Prostate gland (tissue), 2 donors: ENCODE results near the gene NLGN4X. TPM values are rescaled to one million over a fixed set of nuclear protein-coding genes. Genes with fewer than 3 reads are reported as not detected.

Experiments used
- DNase-seq: peaks from one replicate; pipeline ENCODE4 v3.0.0-alpha.2; 2019; ENCODE audit warnings: low spot score
- H3K27ac ChIP-seq, 2 donors: fragments of 200-600 bp; sonication (generic); 2 replicates each; pipeline ENCODE4 v1.5.1; 2017 to 2019
- H3K27me3 ChIP-seq: fragments of 200-600 bp; sonication (generic); replicated peaks from 2 replicates; pipeline ENCODE4 v1.5.1; 2019; ENCODE audit not compliant: insufficient read depth
- H3K36me3 ChIP-seq, 2 donors: fragments of 200-600 bp; sonication (generic); 1 replicate in 1 of 2; 2 replicates in 1 of 2; pipeline versions ENCODE4 v1.5.1 to v1.8.1; 2017 to 2019
- H3K4me1 ChIP-seq: fragments of 200-600 bp; sonication (generic); replicated peaks from 2 replicates; pipeline ENCODE4 v1.5.1; 2019
- H3K4me3 ChIP-seq, 2 donors: fragments of 200-600 bp; sonication (generic); 2 replicates each; pipeline ENCODE4 v1.5.1; 2017 to 2019
- H3K9me3 ChIP-seq: fragments of 200-600 bp; sonication (generic); 2 replicates; pipeline ENCODE4 v1.5.1; 2017
- POLR2A ChIP-seq: fragments of 450-650 bp; IDR thresholded peaks from one replicate; pipeline ENCODE4 v1.6.1; 2016; ENCODE audit warnings: antibody characterized with exemption, mild to moderate bottlenecking
- POLR2AphosphoS5 ChIP-seq: sonication (generic); formaldehyde crosslinking; IDR thresholded peaks from one replicate; pipeline ENCODE4 v1.6.1; 2017; ENCODE audit warnings: antibody characterized with exemption
- WGBS: methylation state at CpG from one replicate; pipeline ENCODE4 v1.1.5; 2018; 5-methylcytosine and 5-hydroxymethylcytosine counted together
- intact Hi-C: fragments of 100-400 bp; cut with DNase I; formaldehyde crosslinking; loops from one replicate; pipeline ENCODE4 v1.14.2; 2022
- total RNA-seq, 2 donors: library from RNA; depleted of rRNA; stranded (reverse); fragments of >200 nt; gene quantifications; one replicate each; pipeline ENCODE4 v1.1.0, GENCODE V29; 2016
- TF ChIP-seq, protein P1 (sequence below), 4 experiments: fragments of 200-600 bp in 2 of 4; fragments of 450-650 bp in 2 of 4; sonication (generic) in 2 of 4; IDR thresholded peaks; 1 replicate in 3 of 4; 2 replicates in 1 of 4; pipeline ENCODE4 v1.5.1; 2016 to 2019; ENCODE audit warnings: antibody characterized with exemption in 4 of 4, mild to moderate bottlenecking in 2 of 4, moderate library complexity in 2 of 4

Gene NLGN4X
- total RNA-seq = 10 to 100 TPM in 1 of 2 donors, under 1 TPM in 1; 0.36 to 13.2 TPM

DNA sequence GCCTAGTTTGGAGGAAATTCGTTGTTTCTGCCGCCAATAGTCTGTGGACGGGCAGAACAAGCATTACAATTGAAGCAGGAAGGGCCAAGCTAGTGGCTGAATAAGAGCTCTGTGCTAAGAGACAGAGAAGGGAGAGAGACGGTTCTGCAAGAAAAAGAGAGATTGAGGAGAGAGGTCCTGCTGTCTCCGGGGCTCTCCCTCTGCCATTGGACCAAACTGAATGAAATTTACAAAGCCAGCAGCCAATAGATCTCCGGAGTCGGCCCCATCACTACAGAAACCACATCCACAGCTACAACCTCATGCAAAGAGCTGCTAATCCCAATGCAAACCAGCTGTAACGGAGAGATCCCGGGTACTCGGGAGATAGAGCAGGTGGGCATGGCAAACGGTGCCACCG lies at the start of gene NLGN4X:
Gene NLGN4X, minus strand, starts transcription at position 148 of the 400 bp plus-strand sequence. CDS start 77,401 bp downstream, outside the sequence.
- H3K9me3 ChIP-seq = no peaks in the 10 kb centered on the region
- H3K36me3 ChIP-seq = no peaks in the 10 kb centered on the region
- H3K4me1 ChIP-seq = no peaks in the 10 kb centered on the region
- TF ChIP-seq, protein P1, sequence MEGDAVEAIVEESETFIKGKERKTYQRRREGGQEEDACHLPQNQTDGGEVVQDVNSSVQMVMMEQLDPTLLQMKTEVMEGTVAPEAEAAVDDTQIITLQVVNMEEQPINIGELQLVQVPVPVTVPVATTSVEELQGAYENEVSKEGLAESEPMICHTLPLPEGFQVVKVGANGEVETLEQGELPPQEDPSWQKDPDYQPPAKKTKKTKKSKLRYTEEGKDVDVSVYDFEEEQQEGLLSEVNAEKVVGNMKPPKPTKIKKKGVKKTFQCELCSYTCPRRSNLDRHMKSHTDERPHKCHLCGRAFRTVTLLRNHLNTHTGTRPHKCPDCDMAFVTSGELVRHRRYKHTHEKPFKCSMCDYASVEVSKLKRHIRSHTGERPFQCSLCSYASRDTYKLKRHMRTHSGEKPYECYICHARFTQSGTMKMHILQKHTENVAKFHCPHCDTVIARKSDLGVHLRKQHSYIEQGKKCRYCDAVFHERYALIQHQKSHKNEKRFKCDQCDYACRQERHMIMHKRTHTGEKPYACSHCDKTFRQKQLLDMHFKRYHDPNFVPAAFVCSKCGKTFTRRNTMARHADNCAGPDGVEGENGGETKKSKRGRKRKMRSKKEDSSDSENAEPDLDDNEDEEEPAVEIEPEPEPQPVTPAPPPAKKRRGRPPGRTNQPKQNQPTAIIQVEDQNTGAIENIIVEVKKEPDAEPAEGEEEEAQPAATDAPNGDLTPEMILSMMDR (IDR thresholded peaks at IDR 0.05) = no peak
- TF ChIP-seq POLR2A = no peak
- no peak for TF ChIP-seq POLR2AphosphoS5
- intact Hi-C loops = no loop called here
- no peak for DNase-seq
- no peaks in the 10 kb centered on the region for H3K27me3 ChIP-seq
- no peak within 1 kb of the TSS for H3K27ac ChIP-seq
- H3K4me3 ChIP-seq = no peak within 1 kb of the TSS
- WGBS = under 1% methylated on average over 12 of the region's 12 CpGs

DNA sequence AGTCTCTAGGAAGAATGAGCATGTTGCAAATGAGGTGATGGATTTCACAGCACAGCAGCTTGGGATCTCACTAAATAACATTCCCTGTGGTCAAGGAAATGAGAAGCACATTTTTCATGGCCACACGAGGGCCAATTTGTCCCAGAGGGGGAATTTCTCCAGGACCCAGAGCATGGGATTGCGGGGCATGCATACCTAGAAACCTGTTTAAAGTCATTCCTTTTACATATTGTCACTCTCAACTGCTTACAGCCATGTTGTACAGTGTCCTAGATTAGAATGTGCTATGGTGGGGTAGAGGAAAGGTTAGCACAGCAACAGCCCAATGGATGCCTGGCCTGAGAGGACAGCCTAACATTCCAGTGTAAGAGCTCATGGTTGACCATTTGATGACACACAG lies 37.4 kb upstream of the NLGN4X start:
- no peak for DNase-seq
- intact Hi-C loops = no loop called here
- no peaks in the 10 kb centered on the region for H3K36me3 ChIP-seq
- no peaks in the 10 kb centered on the region for H3K27me3 ChIP-seq
- H3K4me3 ChIP-seq = no peak overlapping the region
- H3K9me3 ChIP-seq = no peaks in the 10 kb centered on the region
- H3K4me1 ChIP-seq = no peaks in the 10 kb centered on the region
- no peak overlapping the region for H3K27ac ChIP-seq
- WGBS = 64% methylated on average over 2 of the region's 2 CpGs
- TF ChIP-seq, protein P1 (IDR thresholded peaks at IDR 0.05) = no peak
- TF ChIP-seq POLR2A = no peak
- no peak for TF ChIP-seq POLR2AphosphoS5

- no peak for DNase-seq
- intact Hi-C loops = no loop called here
- WGBS = 64% methylated on average over 3 of the region's 3 CpGs
- Histone ChIP-seq H3K27ac (no peak overlapping the region), H3K27me3 (no peaks in the 10 kb centered on the region), H3K36me3 (no peaks in the 10 kb centered on the region), H3K4me3 (no peak overlapping the region), H3K9me3 (no peaks in the 10 kb centered on the region), H3K4me1 (no peaks in the 10 kb centered on the region)
- TF ChIP-seq, protein P1 (IDR thresholded peaks at IDR 0.05) = no peak
- no peak for TF ChIP-seq POLR2A
- no peak for TF ChIP-seq POLR2AphosphoS5
Measured at GRCh38 chrX:6262959-6263358, 34.3 kb upstream of the NLGN4X start.

DNA sequence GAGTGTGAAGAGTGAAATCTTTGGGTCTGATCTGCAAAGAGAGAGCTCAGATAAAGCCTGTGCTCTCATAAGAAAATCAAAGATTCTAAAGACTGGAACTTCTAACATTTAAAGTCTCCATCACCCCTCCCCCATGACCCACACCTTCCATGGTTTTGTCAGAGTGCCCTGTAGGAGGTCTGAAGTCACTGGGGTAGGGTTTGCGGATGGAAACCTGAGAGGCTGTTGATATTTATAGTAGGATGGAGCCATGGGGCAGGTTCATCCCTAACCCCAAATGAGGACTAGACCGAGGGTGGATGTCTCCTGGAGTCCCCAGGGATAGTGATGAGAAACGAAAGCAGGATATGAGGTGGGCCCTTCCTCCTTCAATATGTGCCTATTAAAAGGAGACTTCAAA lies 28.4 kb upstream of the NLGN4X start:
- WGBS = 40% methylated on average over 3 of the region's 3 CpGs
- Histone ChIP-seq H3K4me3 (no peak overlapping the region), H3K36me3 (no peaks in the 10 kb centered on the region), H3K4me1 (no peaks in the 10 kb centered on the region), H3K27me3 (no peaks in the 10 kb centered on the region), H3K9me3 (no peaks in the 10 kb centered on the region), H3K27ac (no peak overlapping the region)
- intact Hi-C loops = no loop called here
- DNase-seq = no peak
- no peak for TF ChIP-seq POLR2A
- TF ChIP-seq POLR2AphosphoS5 = no peak
- TF ChIP-seq, protein P1 (IDR thresholded peaks at IDR 0.05) = no peak

- no peak for DNase-seq
- TF ChIP-seq POLR2A (no peak), POLR2AphosphoS5 (no peak)
- TF ChIP-seq, protein P1 (IDR thresholded peaks at IDR 0.05) = no peak
- no peak overlapping the region for H3K4me3 ChIP-seq
- intact Hi-C loops = no loop called here
- H3K27me3 ChIP-seq = no peaks in the 10 kb centered on the region
- H3K9me3 ChIP-seq = no peaks in the 10 kb centered on the region
- H3K27ac ChIP-seq = no peak overlapping the region
- no peaks in the 10 kb centered on the region for H3K36me3 ChIP-seq
- H3K4me1 ChIP-seq = no peaks in the 10 kb centered on the region
- WGBS = 72% methylated on average over 6 of the region's 6 CpGs
Measured at GRCh38 chrX:6244666-6245065, 16.0 kb upstream of the NLGN4X start.
